Right cardiac atrium (tissue), 5 donors: ENCODE data around the gene STAT2. TPM values are rescaled to one million over a fixed set of nuclear protein-coding genes. Genes with fewer than 3 reads are reported as not detected.

Source experiments
- polyA plus RNA-seq: library from polyadenylated mRNA; stranded (reverse); fragments of 200-250 nt; gene quantifications from one replicate; pipeline ENCODE4 v1.2.3, GENCODE V29; 2013
- total RNA-seq, 4 donors: library from RNA; stranded (reverse); fragmentation: NEBNext Ultra II Directional; extraction: Animal tissue kit (Norgen Biotek cat#: 25700); gene quantifications; one replicate each; pipeline ENCODE4 v1.2.1, GENCODE V29; 2021
- donor health status: healthy with polysubstance abuse.
- donor health status: DM: no; HTN: yes; CAD: no.
- donor health status: DM: no; HTN: no; CAD: no.
- donor health status: DM: no; HTN: yes; CAD: no; lungs with severe emphysema.
- donor health status: DM: yes; HTN: yes; CAD: no.

The STAT2 gene
- total and polyA plus RNA-seq, 5 donors: 29.9 to 67.6 (median 50.7) TPM

Other genes starting within 250 kb of the STAT2 start
- gene RPL41, start 243.5 kb downstream of the STAT2 start, total RNA-seq: 1,000 to 10,000 TPM; 2,156 to 2,505 (median 2,353) TPM
- 2,026 TPM for gene RPL41, start 243.5 kb downstream of the STAT2 start, polyA plus RNA-seq
- gene ZC3H10, start 241.8 kb downstream of the STAT2 start, total RNA-seq: 1 to 10 TPM; 6.1 to 8.6 (median 6.7) TPM
- gene ZC3H10, start 241.8 kb downstream of the STAT2 start, polyA plus RNA-seq: 2.7 TPM
- 10 to 100 TPM; 30.7 to 38.5 (median 33.6) TPM for gene ESYT1, start 231.8 kb downstream of the STAT2 start, total RNA-seq
- 29.1 TPM for gene ESYT1, start 231.8 kb downstream of the STAT2 start, polyA plus RNA-seq
- gene MYL6B, start 207.5 kb downstream of the STAT2 start, total RNA-seq: 10 to 100 TPM; 48.4 to 74.6 (median 60.2) TPM
- 65.7 TPM for gene MYL6B, start 207.5 kb downstream of the STAT2 start, polyA plus RNA-seq
- gene MYL6, start 201.7 kb downstream of the STAT2 start, total RNA-seq: 1,000 to 10,000 TPM in 1 of 4 donors, 100 to 1,000 TPM in 3; 592 to 1,178 (median 826) TPM
- gene MYL6, start 201.7 kb downstream of the STAT2 start, polyA plus RNA-seq: 1,131 TPM
- gene SMARCC2, start 170.6 kb downstream of the STAT2 start, total RNA-seq: 10 to 100 TPM; 63.2 to 94.6 (median 72.2) TPM
- gene SMARCC2, start 170.6 kb downstream of the STAT2 start, polyA plus RNA-seq: 28.6 TPM
- 10 to 100 TPM; 43.5 to 63.2 (median 47.0) TPM for gene RNF41, start 138.2 kb downstream of the STAT2 start, total RNA-seq
- 17.4 TPM for gene RNF41, start 138.2 kb downstream of the STAT2 start, polyA plus RNA-seq
- 10 to 100 TPM; 20.2 to 26.0 (median 24.4) TPM for gene NABP2, start 135.8 kb downstream of the STAT2 start, total RNA-seq
- gene NABP2, start 135.8 kb downstream of the STAT2 start, polyA plus RNA-seq: 19.1 TPM
- gene SLC39A5, start 130.1 kb downstream of the STAT2 start, total RNA-seq: under 1 TPM in 1 of 4 donors, not detected in 3; 0.49 TPM
- gene SLC39A5, start 130.1 kb downstream of the STAT2 start, polyA plus RNA-seq: 0.18 TPM
- 10 to 100 TPM; 22.8 to 30.7 (median 25.6) TPM for gene ANKRD52, start 101.7 kb downstream of the STAT2 start, total RNA-seq
- gene ANKRD52, start 101.7 kb downstream of the STAT2 start, polyA plus RNA-seq: 13.4 TPM
- gene COQ10A, start 93.2 kb downstream of the STAT2 start, total RNA-seq: 100 to 1,000 TPM in 3 of 4 donors, 10 to 100 TPM in 1; 98.5 to 166 (median 117) TPM
- 159 TPM for gene COQ10A, start 93.2 kb downstream of the STAT2 start, polyA plus RNA-seq
- gene CS, start 59.8 kb downstream of the STAT2 start, total RNA-seq: 100 to 1,000 TPM; 454 to 594 (median 571) TPM
- gene CS, start 59.8 kb downstream of the STAT2 start, polyA plus RNA-seq: 250 TPM
- gene CNPY2, start 44.1 kb downstream of the STAT2 start, total RNA-seq: 10 to 100 TPM; 52.4 to 65.1 (median 55.1) TPM
- 69.7 TPM for gene CNPY2, start 44.1 kb downstream of the STAT2 start, polyA plus RNA-seq
- gene PAN2, start 26.1 kb downstream of the STAT2 start, total RNA-seq: 10 to 100 TPM; 39.9 to 58.3 (median 49.1) TPM
- gene PAN2, start 26.1 kb downstream of the STAT2 start, polyA plus RNA-seq: 33.1 TPM
- gene IL23A, start 21.2 kb downstream of the STAT2 start, total RNA-seq: not detected
- 0.32 TPM for gene IL23A, start 21.2 kb downstream of the STAT2 start, polyA plus RNA-seq
- gene APOF, start 2.8 kb upstream of the STAT2 start, total RNA-seq: not detected
- gene APOF, start 2.8 kb upstream of the STAT2 start, polyA plus RNA-seq: not detected
- gene TIMELESS, start 89.3 kb upstream of the STAT2 start, total RNA-seq: 1 to 10 TPM; 2.2 to 3.9 (median 3.6) TPM
- 2.2 TPM for gene TIMELESS, start 89.3 kb upstream of the STAT2 start, polyA plus RNA-seq
- under 1 TPM in 3 of 4 donors, not detected in 1; 0.14 to 0.34 (median 0.25) TPM for gene MIP, start 94.5 kb upstream of the STAT2 start, total RNA-seq
- gene MIP, start 94.5 kb upstream of the STAT2 start, polyA plus RNA-seq: 0.14 TPM
- 1 to 10 TPM; 2.6 to 3.3 (median 2.7) TPM for gene SPRYD4, start 108.5 kb upstream of the STAT2 start, total RNA-seq
- 3.1 TPM for gene SPRYD4, start 108.5 kb upstream of the STAT2 start, polyA plus RNA-seq
- 1 to 10 TPM in 1 of 4 donors, under 1 TPM in 3; 0.42 to 1.2 (median 0.57) TPM for gene GLS2, start 128.1 kb upstream of the STAT2 start, total RNA-seq
- gene GLS2, start 128.1 kb upstream of the STAT2 start, polyA plus RNA-seq: 0.63 TPM
- 10 to 100 TPM; 29.6 to 41.4 (median 37.6) TPM for gene RBMS2, start 161.7 kb upstream of the STAT2 start, total RNA-seq
- 11.0 TPM for gene RBMS2, start 161.7 kb upstream of the STAT2 start, polyA plus RNA-seq